ENCODE results near the gene HK1.

HK1 gene

GRCh38 chr10:69405221-69405620 is 126.9 kb downstream of the HK1 start:
- Histone ChIP-seq H3K9me2 (replicated peaks; ENCODE audit: insufficient read depth, low read length) (no peaks in the 10 kb centered on the region), H3K79me2 (ENCODE audit: low read length) (no peaks in the 10 kb centered on the region), H3K9me3 (replicated peaks; ENCODE audit: insufficient read depth, low read length) (no peaks in the 10 kb centered on the region), H4K20me1 (ENCODE audit: insufficient read depth, low read length) (no peaks in the 10 kb centered on the region), H3K4me3 (ENCODE audit: low read length) (no peak overlapping the region), H3K4me2 (ENCODE audit: low read depth, low read length) (no peak overlapping the region), H3K4me1 (ENCODE audit: low read length) (peaks cover 10% of the 10 kb centered on the region), H2AFZ (ENCODE audit: low read length) (no peak overlapping the region), H3K27ac (ENCODE audit: low read length) (no peak overlapping the region), H3K36me3 (replicated peaks; ENCODE audit: insufficient read depth, low read length) (no peaks in the 10 kb centered on the region), H3F3A (ENCODE audit: insufficient read depth, low read length) (peaks cover 4% of the 10 kb centered on the region), H3K9ac (ENCODE audit: low read length) (no peak overlapping the region), H3K27me3 (replicated peaks; ENCODE audit: insufficient read depth, low read length) (no peaks in the 10 kb centered on the region)
- no peak for TF ChIP-seq EZH2 (optimal IDR thresholded peaks at IDR 0.05; ENCODE audit: low read depth, low read length)
- TF ChIP-seq CTCF (IDR thresholded peaks at IDR 0.05; ENCODE audit: low read length): no peak
- TF ChIP-seq EZH2phosphoT487 (IDR thresholded peaks at IDR 0.05; ENCODE audit: low read length): no peak
- DNase-seq: no peak

DNA sequence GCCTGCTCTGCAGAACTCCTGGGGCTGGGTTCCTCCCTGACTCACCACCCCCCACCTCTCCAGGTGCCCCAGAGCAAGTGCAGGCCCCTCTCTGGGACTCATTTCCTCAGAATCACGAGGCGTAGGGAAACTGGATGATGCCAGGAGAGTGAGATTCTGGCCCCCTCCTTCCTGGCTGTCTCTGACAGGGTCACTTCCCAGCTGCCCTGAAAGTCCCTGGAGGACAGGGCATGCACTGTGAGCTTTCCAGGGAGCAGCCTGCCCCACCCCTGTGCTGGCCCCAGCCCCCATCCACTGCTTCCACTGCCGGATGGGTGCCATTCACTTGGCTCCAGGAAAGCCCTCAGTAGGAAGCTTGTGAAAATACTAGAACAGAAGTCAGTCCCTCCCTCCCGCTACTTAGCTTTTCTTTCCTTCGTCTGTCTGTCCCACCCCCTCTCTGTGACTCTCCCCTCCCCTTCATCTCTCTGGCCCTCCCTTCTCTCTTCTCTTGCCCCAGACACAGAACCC is 128.1 kb downstream of the HK1 start:
- Histone ChIP-seq H3K36me3 (replicated peaks; ENCODE audit: insufficient read depth, low read length) (no peaks in the 10 kb centered on the region), H3K4me1 (ENCODE audit: low read length) (peaks cover 10% of the 10 kb centered on the region), H3F3A (ENCODE audit: insufficient read depth, low read length) (peaks cover 4% of the 10 kb centered on the region), H3K9me3 (replicated peaks; ENCODE audit: insufficient read depth, low read length) (no peaks in the 10 kb centered on the region), H2AFZ (ENCODE audit: low read length) (no peak overlapping the region), H3K9ac (ENCODE audit: low read length) (no peak overlapping the region), H3K9me2 (replicated peaks; ENCODE audit: insufficient read depth, low read length) (no peaks in the 10 kb centered on the region), H4K20me1 (ENCODE audit: insufficient read depth, low read length) (no peaks in the 10 kb centered on the region), H3K79me2 (ENCODE audit: low read length) (no peaks in the 10 kb centered on the region), H3K27ac (ENCODE audit: low read length) (no peak overlapping the region), H3K27me3 (replicated peaks; ENCODE audit: insufficient read depth, low read length) (no peaks in the 10 kb centered on the region), H3K4me3 (ENCODE audit: low read length) (no peak overlapping the region), H3K4me2 (ENCODE audit: low read depth, low read length) (no peak overlapping the region)
- no peak for DNase-seq
- no peak for TF ChIP-seq CTCF (IDR thresholded peaks at IDR 0.05; ENCODE audit: low read length)
- TF ChIP-seq EZH2 (optimal IDR thresholded peaks at IDR 0.05; ENCODE audit: low read depth, low read length): no peak
- TF ChIP-seq EZH2phosphoT487 (IDR thresholded peaks at IDR 0.05; ENCODE audit: low read length): no peak

DNA sequence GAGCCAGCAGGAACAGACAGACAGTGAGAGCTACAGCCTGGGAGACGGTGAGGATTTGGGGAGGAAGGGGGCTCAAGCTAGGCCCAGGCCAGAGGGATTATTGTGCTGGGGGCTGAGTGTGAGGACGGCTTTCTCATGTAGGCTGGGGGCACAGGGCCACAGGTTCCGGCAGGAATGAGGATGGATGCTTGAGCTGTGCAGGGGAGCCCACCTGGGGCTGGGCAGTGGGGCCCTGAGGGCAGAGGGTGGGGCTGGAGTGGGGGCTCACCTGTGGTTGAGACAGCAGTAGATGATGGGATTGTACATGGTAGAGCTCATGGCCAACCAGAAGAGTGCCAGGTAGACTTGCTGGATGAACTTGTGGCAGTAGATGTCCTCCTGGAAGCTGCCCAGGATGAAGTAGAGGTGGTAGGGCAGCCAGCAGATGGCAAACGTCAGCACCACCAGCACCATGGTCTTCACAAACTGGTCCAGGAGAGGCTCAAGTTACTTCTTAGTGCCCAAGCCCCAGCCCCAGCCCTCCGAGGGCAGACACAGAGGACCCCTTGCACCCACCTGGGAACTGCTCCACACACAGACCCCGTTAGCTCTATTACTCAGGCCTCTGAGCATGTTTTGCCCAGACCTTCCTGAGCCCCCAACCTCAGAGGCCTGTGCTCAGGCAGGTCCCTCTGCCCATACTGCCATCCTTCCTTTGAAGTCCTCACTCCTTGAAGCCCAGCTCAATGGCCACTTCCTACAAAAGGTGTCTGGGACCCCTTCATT is 128.7 kb downstream of the HK1 start:
- H3K4me1 ChIP-seq (ENCODE audit: low read length): peaks cover 10% of the 10 kb centered on the region
- no peak overlapping the region for H3K9ac ChIP-seq (ENCODE audit: low read length)
- H3K27me3 ChIP-seq (replicated peaks; ENCODE audit: insufficient read depth, low read length): no peaks in the 10 kb centered on the region
- no peak overlapping the region for H3K4me3 ChIP-seq (ENCODE audit: low read length)
- DNase-seq: no peak
- no peak overlapping the region for H2AFZ ChIP-seq (ENCODE audit: low read length)
- H3F3A ChIP-seq (ENCODE audit: insufficient read depth, low read length): peaks cover 4% of the 10 kb centered on the region
- H3K9me3 ChIP-seq (replicated peaks; ENCODE audit: insufficient read depth, low read length): no peaks in the 10 kb centered on the region
- TF ChIP-seq EZH2 (optimal IDR thresholded peaks at IDR 0.05; ENCODE audit: low read depth, low read length): no peak
- no peak for TF ChIP-seq EZH2phosphoT487 (IDR thresholded peaks at IDR 0.05; ENCODE audit: low read length)
- TF ChIP-seq CTCF (IDR thresholded peaks at IDR 0.05; ENCODE audit: low read length): no peak
- no peaks in the 10 kb centered on the region for H3K79me2 ChIP-seq (ENCODE audit: low read length)
- H4K20me1 ChIP-seq (ENCODE audit: insufficient read depth, low read length): no peaks in the 10 kb centered on the region
- no peak overlapping the region for H3K27ac ChIP-seq (ENCODE audit: low read length)
- no peaks in the 10 kb centered on the region for H3K9me2 ChIP-seq (replicated peaks; ENCODE audit: insufficient read depth, low read length)
- no peaks in the 10 kb centered on the region for H3K36me3 ChIP-seq (replicated peaks; ENCODE audit: insufficient read depth, low read length)
- no peak overlapping the region for H3K4me2 ChIP-seq (ENCODE audit: low read depth, low read length)

Measured in MM.1S (cell line).